Keratinocyte (primary cell): ENCODE results near the gene TMEM205. TPM values are rescaled to one million over a fixed set of nuclear protein-coding genes. Genes with fewer than 3 reads are reported as not detected.

ENCODE experiments used
- DNase-seq: peaks from one replicate; pipeline ENCODE4 v3.0.0-alpha.2; 2011; ENCODE audit warnings: low read depth, missing footprints, low spot score
- FAIRE-seq: peaks from 2 replicates; lab custom pipeline; 2011; peaks lifted over from hg19 to GRCh38; lab: Jason Lieb, UNC
- H2AFZ ChIP-seq: 2 replicates; pipeline ENCODE4 v1.6.0; 2012; ENCODE audit warnings: low read length, control low read depth, inconsistent platforms; ENCODE audit not compliant: control insufficient read depth
- H3K27ac ChIP-seq: 2 replicates; pipeline ENCODE4 v1.5.1; 2011; ENCODE audit warnings: low read length; ENCODE audit not compliant: control insufficient read depth, insufficient read depth
- H3K27me3 ChIP-seq: 3 replicates; pipeline ENCODE4 v1.6.0; 2011; ENCODE audit warnings: low read length; ENCODE audit not compliant: control insufficient read depth, insufficient read depth; ENCODE audit errors: extremely low read depth
- H3K36me3 ChIP-seq, 2 experiments: 2 replicates in 1 of 2; 3 replicates in 1 of 2; pipeline ENCODE4 v1.5.1; 2011; ENCODE audit warnings: low read length in 2 of 2, mild to moderate bottlenecking in 1 of 2; ENCODE audit not compliant: control insufficient read depth in 2 of 2, insufficient read depth in 2 of 2; ENCODE audit errors: extremely low read depth in 1 of 2
- H3K4me1 ChIP-seq: 3 replicates; pipeline ENCODE4 v1.5.1; 2011; ENCODE audit warnings: low read length; ENCODE audit not compliant: control insufficient read depth, insufficient read depth; ENCODE audit errors: extremely low read depth
- H3K4me2 ChIP-seq: 3 replicates; pipeline ENCODE4 v1.6.0; 2011; ENCODE audit warnings: low read depth, low read length; ENCODE audit not compliant: control insufficient read depth, insufficient read depth; ENCODE audit errors: extremely low read depth
- H3K4me3 ChIP-seq, 3 experiments: fragments of 200-600 bp in 1 of 3; sonication (generic) in 1 of 3; 2 replicates in 2 of 3; 3 replicates in 1 of 3; pipeline ENCODE4 v1.5.1; 2011 to 2016; ENCODE audit warnings: low read length in 3 of 3, mild to moderate bottlenecking in 3 of 3, control low read depth in 2 of 3, inconsistent platforms in 1 of 3, low read depth in 1 of 3, mixed read lengths in 1 of 3, mixed run types in 1 of 3, moderate library complexity in 1 of 3; ENCODE audit not compliant: control insufficient read depth in 2 of 3, insufficient read depth in 2 of 3; ENCODE audit errors: extremely low read depth in 1 of 3
- H3K79me2 ChIP-seq: 2 replicates; pipeline ENCODE4 v1.6.0; 2012; ENCODE audit warnings: low read length; ENCODE audit not compliant: control insufficient read depth, insufficient read depth
- H3K9ac ChIP-seq: 3 replicates; pipeline ENCODE4 v1.6.0; 2011; ENCODE audit warnings: low read length; ENCODE audit not compliant: control insufficient read depth, insufficient read depth; ENCODE audit errors: extremely low read depth
- H3K9me1 ChIP-seq: 3 replicates; pipeline ENCODE4 v1.6.0; 2011; ENCODE audit warnings: low read length; ENCODE audit not compliant: control insufficient read depth, insufficient read depth; ENCODE audit errors: extremely low read depth
- H3K9me3 ChIP-seq: 2 replicates; pipeline ENCODE4 v1.5.1; 2012; ENCODE audit warnings: low read depth, low read length; ENCODE audit not compliant: control insufficient read depth
- H4K20me1 ChIP-seq: 3 replicates; pipeline ENCODE4 v1.6.0; 2011; ENCODE audit warnings: low read length; ENCODE audit not compliant: control insufficient read depth, insufficient read depth; ENCODE audit errors: extremely low read depth
- CTCF ChIP-seq, 3 experiments: IDR thresholded peaks in 1 of 3; conservative IDR thresholded peaks in 1 of 3; optimal IDR thresholded peaks in 1 of 3; 2 replicates in 2 of 3; 3 replicates in 1 of 3; pipeline versions ENCODE3 to v1.5.1; 2011; ENCODE audit warnings: low read length in 3 of 3, mild to moderate bottlenecking in 3 of 3, moderate library complexity in 2 of 3, control low read depth in 1 of 3, inconsistent platforms in 1 of 3; ENCODE audit not compliant: insufficient read depth in 2 of 3; ENCODE audit errors: extremely low read depth in 1 of 3
- EZH2 ChIP-seq: IDR thresholded peaks from one replicate; pipeline ENCODE4 v1.6.1; 2012; ENCODE audit warnings: inconsistent platforms, mild to moderate bottlenecking, low read length, moderate library complexity
- dilution Hi-C: fragments of 300-500 bp; cut with MboI; formaldehyde crosslinking; loops from one replicate; pipeline ENCODE4 v1.7.0; 2020; ENCODE audit warnings: low sequenced_read_pairs; ENCODE audit not compliant: extremely low pct_ligation_motif_present
- polyA plus RNA-seq, 5 experiments: library from polyadenylated mRNA; depleted of rRNA in 3 of 5; stranded (reverse) in 3 of 5; stranded (forward) in 1 of 5; unstranded in 1 of 5; fragments of >200 nt; gene quantifications; 1 replicate in 1 of 5; 2 replicates in 3 of 5; 3 replicates in 1 of 5; pipeline versions ENCODE4 v1.2.1 to v1.2.3, GENCODE V29; 2011 to 2012; ENCODE audit warnings: missing spikeins in 2 of 5, low read depth in 1 of 5, low replicate concordance in 1 of 5

Gene TMEM205
- polyA plus RNA-seq, 1 donor (not counting 4 experiments of a cell fraction or from before 2014, with no cell fraction given) = 65.5 TPM

GRCh38 chr19:11378319-11379189, 32.5 kb upstream of the TMEM205 start:
- Histone ChIP-seq H2AFZ (no peak overlapping the region), H3K79me2 (peaks cover 4% of the 10 kb centered on the region), H3K4me2 (peak overlapping the region; percentile 58), H3K36me3 (no peaks in the 10 kb centered on the region), H3K4me3 (peak overlapping the region in 1 of 3 experiments; percentile 41), H4K20me1 (no peaks in the 10 kb centered on the region), H3K27me3 (peaks cover 9% of the 10 kb centered on the region), H3K9me3 (no peaks in the 10 kb centered on the region), H3K4me1 (peaks cover 56% of the 10 kb centered on the region), H3K27ac (peak overlapping the region; percentile 37), H3K9me1 (peaks cover 7% of the 10 kb centered on the region), H3K9ac (peak overlapping the region; percentile 14)
- FAIRE-seq (no peak), DNase-seq (no peak)
- TF ChIP-seq CTCF (optimal IDR thresholded peaks at IDR 0.05 in 1 of 3, IDR thresholded peaks at IDR 0.05 in 1 of 3, conservative IDR thresholded peaks at IDR 0.05 in 1 of 3; ENCODE audit: extremely low read depth in 1 of 3, insufficient read depth in 2 of 3, low read length in 3 of 3) = peak; percentile 15 to 32 (median 21)
- no peak for TF ChIP-seq EZH2
- dilution Hi-C loops = no loop called here

GRCh38 chr19:11377756-11378155, 31.7 kb upstream of the TMEM205 start:
- no peak overlapping the region for H3K4me3 ChIP-seq
- dilution Hi-C loops = no loop called here
- no peaks in the 10 kb centered on the region for H3K36me3 ChIP-seq
- FAIRE-seq (no peak), DNase-seq (no peak)
- H3K9ac ChIP-seq = peak overlapping the region; percentile 14
- TF ChIP-seq CTCF (optimal IDR thresholded peaks at IDR 0.05 in 1 of 3, IDR thresholded peaks at IDR 0.05 in 1 of 3, conservative IDR thresholded peaks at IDR 0.05 in 1 of 3; ENCODE audit: extremely low read depth in 1 of 3, insufficient read depth in 2 of 3, low read length in 3 of 3) (no peak), EZH2 (no peak)
- peak overlapping the region; percentile 4 for H3K4me2 ChIP-seq
- no peaks in the 10 kb centered on the region for H4K20me1 ChIP-seq
- peaks cover 4% of the 10 kb centered on the region for H3K79me2 ChIP-seq
- no peak overlapping the region for H2AFZ ChIP-seq
- peaks cover 52% of the 10 kb centered on the region for H3K4me1 ChIP-seq
- H3K27me3 ChIP-seq = peaks cover 3% of the 10 kb centered on the region
- H3K27ac ChIP-seq = peak overlapping the region; percentile 37
- no peaks in the 10 kb centered on the region for H3K9me3 ChIP-seq
- peaks cover 7% of the 10 kb centered on the region for H3K9me1 ChIP-seq
